HG03558 (cell line): ENCODE results near the gene SUMO1.

Source experiments
- ATAC-seq: cut with Tn5 transposase; IDR thresholded peaks from one replicate; pipeline ENCODE4 v1.9.1; 2021; ENCODE audit warnings: moderate number of reproducible peaks; ENCODE audit not compliant: unreplicated experiment; ENCODE audit errors: extremely low read depth

The SUMO1 gene

GRCh38 chr2:202157211-202157990 is 81.0 kb downstream of the SUMO1 start:
- ATAC-seq, result no peak
